ENCODE data around the gene MSANTD2.

Gene MSANTD2

DNA sequence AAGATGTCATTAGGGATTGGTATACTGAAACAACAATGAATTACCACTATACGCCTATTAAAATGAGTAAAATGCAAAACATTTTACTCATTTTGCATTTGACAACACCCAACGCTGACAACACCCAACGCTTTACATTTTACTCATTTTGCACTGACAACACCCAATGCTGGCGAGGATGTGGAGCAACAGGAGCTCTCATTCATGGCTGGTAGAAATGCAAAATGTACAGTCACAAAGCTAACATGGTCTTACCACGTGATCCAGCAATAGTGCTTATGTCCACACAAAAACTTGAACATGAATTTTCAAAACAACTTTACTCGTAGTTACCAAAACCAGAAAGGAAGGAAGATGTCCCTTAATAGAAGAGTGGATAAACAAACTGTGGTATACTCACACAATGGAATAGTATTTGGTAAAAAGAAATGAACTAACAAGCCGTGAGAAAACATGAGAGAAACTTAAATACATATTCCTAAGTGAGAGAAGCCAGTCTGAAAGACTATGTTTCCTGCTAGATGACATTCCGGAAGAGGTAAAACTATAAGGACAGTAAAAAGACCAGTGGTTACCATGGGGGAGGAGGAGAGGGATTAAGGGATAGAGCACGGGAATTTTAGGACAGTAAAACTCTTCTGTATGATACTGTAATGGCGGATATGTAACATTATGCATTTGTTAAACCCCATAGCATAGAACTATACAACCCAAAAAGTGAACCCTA is 11.4 kb upstream of the MSANTD2 start:
- H3K9ac ChIP-seq (ENCODE audit: low read length), result no peak overlapping the region

DNA sequence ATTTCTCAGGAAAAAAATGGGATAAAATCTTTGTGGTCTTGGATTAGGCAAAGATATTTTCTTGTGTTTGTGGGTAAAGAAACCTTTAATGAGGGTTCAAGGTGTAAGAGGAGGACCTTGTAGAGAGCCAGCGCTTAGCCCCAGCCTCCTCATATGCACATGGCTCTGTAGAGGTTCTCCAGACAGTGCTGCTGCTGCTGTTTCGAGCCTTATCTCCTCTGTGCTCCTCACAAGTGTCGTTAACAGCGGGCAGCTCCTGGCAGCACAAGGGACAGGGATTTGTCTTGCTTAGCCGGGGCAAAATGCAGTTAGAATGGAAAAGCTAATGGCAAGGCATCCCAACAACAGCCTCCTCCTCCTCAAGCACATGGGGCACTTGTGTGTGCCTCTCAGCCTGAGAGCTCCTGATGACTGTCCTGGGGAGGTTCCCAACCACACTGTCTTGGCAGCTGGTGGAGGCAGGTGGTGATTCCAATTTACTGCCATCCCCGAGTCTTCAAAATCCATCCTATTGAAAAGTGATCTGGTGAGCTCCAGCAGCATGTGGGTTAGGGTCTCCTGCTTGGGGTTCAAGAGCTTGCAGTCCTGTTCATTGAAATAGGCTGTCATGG is 7.6 kb upstream of the MSANTD2 start:
- Histone ChIP-seq H3K27me3 (ENCODE audit: control insufficient read depth, insufficient read depth, low read length) (no peaks in the 10 kb centered on the region), H3K4me3 (ENCODE audit: low read length) (no peak overlapping the region), H3K36me3 (ENCODE audit: control insufficient read depth, insufficient read depth, low read length) (no peaks in the 10 kb centered on the region), H3K9me3 (ENCODE audit: control insufficient read depth, low read length) (no peaks in the 10 kb centered on the region), H3K9ac (ENCODE audit: low read length) (no peak overlapping the region), H3K4me1 (ENCODE audit: control insufficient read depth, insufficient read depth, low read length) (no peaks in the 10 kb centered on the region)

More for the DNA sequence above, 11.4 kb upstream of the MSANTD2 start:
- H3K4me3 ChIP-seq (ENCODE audit: low read length), result no peak overlapping the region
- no peaks in the 10 kb centered on the region for H3K9me3 ChIP-seq (ENCODE audit: control insufficient read depth, low read length)
- H3K36me3 ChIP-seq (ENCODE audit: control insufficient read depth, insufficient read depth, low read length), result no peaks in the 10 kb centered on the region
- no peaks in the 10 kb centered on the region for H3K4me1 ChIP-seq (ENCODE audit: control insufficient read depth, insufficient read depth, low read length)
- no peaks in the 10 kb centered on the region for H3K27me3 ChIP-seq (ENCODE audit: control insufficient read depth, insufficient read depth, low read length)

DNA sequence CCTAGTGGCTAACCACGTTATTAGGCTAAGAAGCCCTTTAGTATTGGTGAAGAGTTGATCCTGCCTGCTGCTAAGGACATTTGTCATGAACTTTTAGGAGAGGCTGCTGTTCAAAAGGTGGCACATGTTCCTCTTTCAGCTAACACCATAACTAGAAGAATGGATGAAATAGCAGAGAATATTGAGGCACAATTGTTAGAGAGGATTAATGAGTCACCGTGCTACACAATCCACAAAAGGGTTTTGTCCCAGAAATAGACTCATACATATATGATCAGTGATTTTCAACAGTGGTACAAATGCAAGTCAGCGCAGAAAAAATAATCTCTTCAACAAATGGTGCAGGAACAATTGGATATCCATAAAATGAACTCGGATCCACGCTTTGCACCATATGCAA is 7.0 kb upstream of the MSANTD2 start:
- Histone ChIP-seq H3K36me3 (ENCODE audit: control insufficient read depth, insufficient read depth, low read length) (no peaks in the 10 kb centered on the region), H3K4me1 (ENCODE audit: control insufficient read depth, insufficient read depth, low read length) (no peaks in the 10 kb centered on the region), H3K9ac (ENCODE audit: low read length) (no peak overlapping the region), H3K4me3 (ENCODE audit: low read length) (no peak overlapping the region), H3K9me3 (ENCODE audit: control insufficient read depth, low read length) (no peaks in the 10 kb centered on the region), H3K27me3 (ENCODE audit: control insufficient read depth, insufficient read depth, low read length) (no peaks in the 10 kb centered on the region)

DNA sequence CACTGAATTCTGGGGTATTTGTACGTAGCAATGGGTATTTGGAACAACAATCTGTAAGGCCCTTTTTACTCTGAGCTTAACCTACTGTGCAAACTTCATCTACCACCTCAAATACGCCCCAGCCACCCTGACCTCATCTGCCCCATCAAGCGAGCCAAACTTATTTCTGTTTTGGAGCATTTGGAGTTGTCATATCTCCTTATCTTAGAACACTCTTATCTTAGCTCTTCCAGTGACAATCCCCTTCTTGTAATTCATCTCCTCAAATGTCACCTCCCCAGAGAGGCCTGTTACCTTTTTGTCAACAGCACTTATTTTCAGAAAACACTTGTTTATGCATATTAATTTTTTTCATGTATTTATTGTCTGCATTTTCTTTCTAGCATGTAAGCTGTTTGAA is 4.7 kb upstream of the MSANTD2 start:
- no peaks in the 10 kb centered on the region for H3K36me3 ChIP-seq (ENCODE audit: control insufficient read depth, insufficient read depth, low read length)
- no peaks in the 10 kb centered on the region for H3K27me3 ChIP-seq (ENCODE audit: control insufficient read depth, insufficient read depth, low read length)
- no peaks in the 10 kb centered on the region for H3K9me3 ChIP-seq (ENCODE audit: control insufficient read depth, low read length)
- no peak overlapping the region for H3K9ac ChIP-seq (ENCODE audit: low read length)
- H3K4me3 ChIP-seq (ENCODE audit: low read length), result no peak overlapping the region
- no peaks in the 10 kb centered on the region for H3K4me1 ChIP-seq (ENCODE audit: control insufficient read depth, insufficient read depth, low read length)

DNA sequence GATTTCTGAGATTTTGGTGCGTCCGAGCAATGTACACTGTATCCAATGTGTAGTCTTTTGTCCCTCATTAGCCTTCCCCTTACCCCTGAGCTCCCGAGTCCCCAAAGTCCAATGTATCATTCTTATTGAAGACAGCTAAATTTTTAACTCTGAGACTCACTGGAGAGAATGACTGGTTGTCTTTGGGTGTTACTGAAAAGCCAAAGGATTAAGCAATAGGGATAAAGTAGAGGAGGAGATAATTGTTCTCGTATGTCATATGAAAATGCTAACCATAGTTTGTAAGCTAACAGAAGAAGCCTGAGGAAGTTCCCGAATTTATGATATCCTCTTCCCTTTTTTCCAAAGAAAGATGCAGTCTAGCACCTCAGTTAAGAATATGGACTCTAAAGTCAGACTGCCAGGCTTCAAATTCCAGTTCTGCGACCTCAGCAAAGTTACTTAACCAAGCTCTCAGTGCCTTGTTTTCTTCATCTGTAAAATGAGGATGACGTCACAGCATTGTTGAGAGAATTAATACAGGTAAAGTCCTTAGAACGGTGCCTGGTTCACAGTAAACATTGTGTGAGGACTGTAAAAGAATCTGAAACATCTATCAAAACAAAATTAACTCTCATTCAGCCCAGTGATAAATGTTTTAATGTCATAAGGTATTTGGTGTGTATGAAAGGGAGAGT is 1.6 kb upstream of the MSANTD2 start:
- H3K4me3 ChIP-seq (ENCODE audit: low read length), result no peak overlapping the region
- H3K9me3 ChIP-seq (ENCODE audit: control insufficient read depth, low read length), result no peaks in the 10 kb centered on the region
- no peaks in the 10 kb centered on the region for H3K27me3 ChIP-seq (ENCODE audit: control insufficient read depth, insufficient read depth, low read length)
- H3K4me1 ChIP-seq (ENCODE audit: control insufficient read depth, insufficient read depth, low read length), result peaks cover 9% of the 10 kb centered on the region
- H3K9ac ChIP-seq (ENCODE audit: low read length), result no peak overlapping the region
- no peaks in the 10 kb centered on the region for H3K36me3 ChIP-seq (ENCODE audit: control insufficient read depth, insufficient read depth, low read length)

DNA sequence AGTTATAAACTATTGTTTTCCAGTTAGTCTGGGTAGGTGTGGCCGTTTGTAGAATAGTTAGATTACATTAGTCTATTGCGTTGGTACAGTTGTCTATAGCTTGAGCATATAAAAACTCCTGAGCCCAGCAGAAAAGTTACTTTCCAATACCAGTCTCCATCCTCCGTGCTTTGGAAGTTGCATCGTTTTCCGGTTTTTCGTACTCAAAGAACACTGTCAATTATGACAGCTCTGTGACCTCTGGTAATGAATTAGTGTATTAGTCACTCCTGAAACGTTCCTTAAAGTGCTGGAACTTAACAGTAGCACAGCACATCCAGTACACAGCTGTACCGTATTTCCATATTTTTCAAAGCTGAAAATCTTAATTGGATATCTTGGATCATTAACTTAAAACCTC is 808 bp upstream of the MSANTD2 start:
- no peaks in the 10 kb centered on the region for H3K9me3 ChIP-seq (ENCODE audit: control insufficient read depth, low read length)
- peak overlapping the region; percentile 81 for H3K4me3 ChIP-seq (ENCODE audit: low read length)
- H3K27me3 ChIP-seq (ENCODE audit: control insufficient read depth, insufficient read depth, low read length), result no peaks in the 10 kb centered on the region
- H3K36me3 ChIP-seq (ENCODE audit: control insufficient read depth, insufficient read depth, low read length), result no peaks in the 10 kb centered on the region
- H3K9ac ChIP-seq (ENCODE audit: low read length), result peak overlapping the region; percentile 94
- peaks cover 9% of the 10 kb centered on the region for H3K4me1 ChIP-seq (ENCODE audit: control insufficient read depth, insufficient read depth, low read length)

DNA sequence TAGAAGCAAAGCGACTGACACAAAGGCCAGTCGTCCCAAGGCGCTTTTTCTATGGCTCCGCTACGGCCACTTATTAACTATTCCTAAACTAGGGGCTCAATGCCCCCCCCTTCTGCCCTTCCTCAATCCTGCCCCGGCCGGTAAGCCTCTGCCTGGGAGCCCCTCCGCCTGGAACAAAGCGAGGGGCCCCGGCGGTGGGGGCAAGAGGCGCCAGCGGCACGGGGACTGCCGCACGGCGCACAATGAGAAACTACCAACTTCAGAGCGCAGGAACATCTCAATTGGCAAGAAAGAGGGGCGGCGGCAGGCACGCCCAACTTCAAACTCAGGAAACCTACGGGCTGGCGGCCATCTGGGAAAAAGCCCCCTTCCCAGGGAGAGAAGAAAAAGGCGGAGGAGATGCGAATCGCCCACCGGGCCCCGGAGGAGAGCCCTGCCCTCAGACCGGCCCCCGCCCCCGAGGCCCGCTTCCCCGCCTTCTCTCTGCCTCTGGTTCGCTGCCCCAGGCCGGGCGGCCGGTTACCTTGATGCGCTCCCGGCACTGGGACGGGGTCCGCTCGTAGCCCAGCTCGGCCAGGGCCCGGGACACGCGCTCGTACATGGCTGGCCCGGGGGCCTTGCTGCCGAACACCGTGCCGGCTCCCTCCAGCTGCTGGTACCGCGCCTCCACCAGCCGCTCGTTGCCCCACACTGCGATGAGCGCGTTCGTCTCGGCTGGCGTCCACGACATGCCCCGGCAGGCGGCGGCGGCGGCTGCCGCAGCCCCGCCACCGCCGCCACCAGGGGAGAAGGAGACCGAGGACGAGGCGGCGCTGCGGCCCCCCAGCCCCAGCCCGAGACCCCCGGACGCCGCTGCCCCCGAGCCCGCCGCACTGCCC is 619 bp downstream of the MSANTD2 start:
- H3K27me3 ChIP-seq (ENCODE audit: control insufficient read depth, insufficient read depth, low read length), result no peaks in the 10 kb centered on the region
- no peaks in the 10 kb centered on the region for H3K36me3 ChIP-seq (ENCODE audit: control insufficient read depth, insufficient read depth, low read length)
- H3K4me1 ChIP-seq (ENCODE audit: control insufficient read depth, insufficient read depth, low read length), result peaks cover 9% of the 10 kb centered on the region
- H3K9ac ChIP-seq (ENCODE audit: low read length), result peak overlapping the region; percentile 94
- H3K4me3 ChIP-seq (ENCODE audit: low read length), result peak overlapping the region; percentile 81
- H3K9me3 ChIP-seq (ENCODE audit: control insufficient read depth, low read length), result no peaks in the 10 kb centered on the region

DNA sequence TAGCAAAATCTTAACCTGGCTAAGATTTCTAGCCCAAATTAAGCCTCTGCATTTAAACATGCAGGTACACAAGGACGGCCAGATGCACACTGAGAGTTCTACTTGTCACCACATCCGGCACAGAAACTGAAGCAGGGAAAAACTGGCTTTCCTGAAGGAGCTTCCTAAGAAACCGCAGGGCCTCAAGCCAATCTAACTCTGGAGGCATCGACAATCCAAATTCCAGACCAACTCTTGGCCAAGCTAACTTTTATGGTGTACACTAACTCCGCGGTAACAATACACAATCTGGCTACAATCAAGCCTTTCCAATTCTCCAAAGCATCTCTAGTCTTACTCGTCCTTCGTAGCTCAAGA is 1.2 kb downstream of the MSANTD2 start:
- Histone ChIP-seq H3K27me3 (ENCODE audit: control insufficient read depth, insufficient read depth, low read length) (no peaks in the 10 kb centered on the region), H3K9ac (ENCODE audit: low read length) (peak overlapping the region; percentile 94), H3K4me3 (ENCODE audit: low read length) (peak overlapping the region; percentile 81), H3K36me3 (ENCODE audit: control insufficient read depth, insufficient read depth, low read length) (no peaks in the 10 kb centered on the region), H3K4me1 (ENCODE audit: control insufficient read depth, insufficient read depth, low read length) (peaks cover 9% of the 10 kb centered on the region), H3K9me3 (ENCODE audit: control insufficient read depth, low read length) (no peaks in the 10 kb centered on the region)

DNA sequence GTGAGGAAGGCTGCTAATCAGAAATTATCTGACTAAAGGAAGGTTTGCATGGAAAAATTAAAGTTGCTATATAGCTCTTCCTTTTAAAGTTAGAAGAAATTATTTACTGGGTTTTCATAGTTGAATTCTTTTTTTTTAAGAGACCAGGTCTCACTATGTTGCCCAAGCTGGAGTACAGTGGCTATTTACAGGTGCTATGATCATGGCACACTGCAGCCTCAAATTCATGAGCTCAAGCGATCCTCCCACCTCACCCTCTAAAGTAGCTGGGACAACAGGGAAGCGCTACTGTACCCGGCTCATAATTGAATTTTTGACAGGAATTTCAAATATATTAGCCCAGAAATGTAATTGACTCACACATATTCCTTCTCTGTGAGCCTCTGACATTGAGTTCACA is 3.9 kb downstream of the MSANTD2 start:
- Histone ChIP-seq H3K9ac (ENCODE audit: low read length) (no peak overlapping the region), H3K4me1 (ENCODE audit: control insufficient read depth, insufficient read depth, low read length) (peaks cover 9% of the 10 kb centered on the region), H3K36me3 (ENCODE audit: control insufficient read depth, insufficient read depth, low read length) (no peaks in the 10 kb centered on the region), H3K27me3 (ENCODE audit: control insufficient read depth, insufficient read depth, low read length) (no peaks in the 10 kb centered on the region), H3K9me3 (ENCODE audit: control insufficient read depth, low read length) (no peaks in the 10 kb centered on the region), H3K4me3 (ENCODE audit: low read length) (no peak overlapping the region)

DNA sequence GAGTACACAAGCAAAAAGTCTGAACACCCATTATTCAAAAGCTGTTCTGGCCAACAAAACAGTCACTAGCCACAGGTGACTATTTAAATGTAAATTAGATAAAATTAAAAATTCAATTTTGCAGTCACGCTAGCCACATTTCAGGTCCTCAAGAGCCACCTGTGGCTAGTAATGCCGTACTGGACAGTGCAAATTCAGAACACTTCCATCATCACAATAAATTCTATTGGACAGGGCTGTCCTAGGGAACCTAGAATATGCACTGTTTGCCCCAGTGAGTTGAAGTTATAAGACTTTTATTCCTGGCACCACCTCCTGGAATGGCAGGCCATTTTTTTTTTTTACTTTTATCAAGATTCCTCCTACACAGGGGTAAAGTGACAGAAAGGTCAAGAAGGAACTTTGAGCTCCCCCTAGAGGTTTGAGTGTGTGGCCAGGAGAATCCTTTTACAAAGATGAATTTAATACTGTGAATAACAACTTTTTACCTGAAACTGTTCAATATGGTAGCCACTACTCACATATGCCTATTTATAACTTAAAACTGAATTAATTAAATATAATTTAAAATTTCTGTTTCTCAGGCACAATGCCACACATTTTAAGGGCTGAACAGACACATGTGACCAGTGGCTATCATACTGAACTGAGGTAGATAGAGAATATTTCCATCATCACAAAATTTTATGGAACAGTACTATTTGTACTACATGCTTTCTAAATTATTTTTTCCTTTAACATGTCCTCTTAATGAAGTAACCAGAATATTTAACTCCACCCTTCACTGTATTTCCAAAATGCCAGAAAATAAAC is 6.5 kb downstream of the MSANTD2 start:
- Histone ChIP-seq H3K9me3 (ENCODE audit: control insufficient read depth, low read length) (no peaks in the 10 kb centered on the region), H3K36me3 (ENCODE audit: control insufficient read depth, insufficient read depth, low read length) (no peaks in the 10 kb centered on the region), H3K9ac (ENCODE audit: low read length) (no peak overlapping the region), H3K4me3 (ENCODE audit: low read length) (no peak overlapping the region), H3K4me1 (ENCODE audit: control insufficient read depth, insufficient read depth, low read length) (peaks cover 3% of the 10 kb centered on the region), H3K27me3 (ENCODE audit: control insufficient read depth, insufficient read depth, low read length) (no peaks in the 10 kb centered on the region)

DNA sequence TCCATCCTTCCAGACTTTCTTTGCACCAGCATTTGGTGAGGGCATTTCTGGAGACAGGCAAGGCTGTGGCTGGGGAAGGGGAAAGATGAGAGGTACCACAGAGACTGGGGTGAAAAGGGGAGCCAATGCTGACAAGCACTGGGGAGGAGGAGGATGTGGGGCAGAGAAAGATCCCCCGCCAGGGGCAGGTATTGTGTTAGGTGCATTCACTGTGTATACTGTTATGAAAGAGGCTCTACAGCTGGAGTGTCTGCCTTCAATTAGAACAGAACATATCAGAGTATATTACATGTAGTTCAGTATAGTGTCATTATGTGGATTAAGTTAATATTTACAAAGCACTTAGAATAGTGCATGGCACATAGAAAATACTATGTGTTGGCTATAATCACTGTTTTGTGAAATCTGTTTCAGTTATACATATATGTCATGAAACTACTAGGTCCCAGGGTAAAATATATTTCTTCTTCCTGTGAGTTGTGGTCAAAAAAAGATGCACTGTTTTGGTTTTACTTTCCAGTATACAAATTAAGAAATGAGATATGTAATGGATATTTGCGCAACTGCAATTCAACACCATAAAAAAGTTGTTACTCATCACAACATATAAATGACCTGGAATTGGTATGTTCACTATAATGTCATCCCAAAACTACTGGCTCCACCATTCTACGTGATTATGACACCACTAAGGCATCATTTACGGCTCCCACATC is 8.4 kb downstream of the MSANTD2 start:
- Histone ChIP-seq H3K9me3 (ENCODE audit: control insufficient read depth, low read length) (no peaks in the 10 kb centered on the region), H3K4me1 (ENCODE audit: control insufficient read depth, insufficient read depth, low read length) (no peaks in the 10 kb centered on the region), H3K4me3 (ENCODE audit: low read length) (no peak overlapping the region), H3K36me3 (ENCODE audit: control insufficient read depth, insufficient read depth, low read length) (no peaks in the 10 kb centered on the region), H3K27me3 (ENCODE audit: control insufficient read depth, insufficient read depth, low read length) (no peaks in the 10 kb centered on the region), H3K9ac (ENCODE audit: low read length) (no peak overlapping the region)
